HG02678 (cell line): ENCODE measurements around the gene GAK.

Experiments
- ATAC-seq: cut with Tn5 transposase; IDR thresholded peaks from one replicate; pipeline ENCODE4 v1.9.1; 2021; ENCODE audit warnings: mild to moderate bottlenecking, moderate library complexity; ENCODE audit not compliant: unreplicated experiment

Gene GAK

DNA sequence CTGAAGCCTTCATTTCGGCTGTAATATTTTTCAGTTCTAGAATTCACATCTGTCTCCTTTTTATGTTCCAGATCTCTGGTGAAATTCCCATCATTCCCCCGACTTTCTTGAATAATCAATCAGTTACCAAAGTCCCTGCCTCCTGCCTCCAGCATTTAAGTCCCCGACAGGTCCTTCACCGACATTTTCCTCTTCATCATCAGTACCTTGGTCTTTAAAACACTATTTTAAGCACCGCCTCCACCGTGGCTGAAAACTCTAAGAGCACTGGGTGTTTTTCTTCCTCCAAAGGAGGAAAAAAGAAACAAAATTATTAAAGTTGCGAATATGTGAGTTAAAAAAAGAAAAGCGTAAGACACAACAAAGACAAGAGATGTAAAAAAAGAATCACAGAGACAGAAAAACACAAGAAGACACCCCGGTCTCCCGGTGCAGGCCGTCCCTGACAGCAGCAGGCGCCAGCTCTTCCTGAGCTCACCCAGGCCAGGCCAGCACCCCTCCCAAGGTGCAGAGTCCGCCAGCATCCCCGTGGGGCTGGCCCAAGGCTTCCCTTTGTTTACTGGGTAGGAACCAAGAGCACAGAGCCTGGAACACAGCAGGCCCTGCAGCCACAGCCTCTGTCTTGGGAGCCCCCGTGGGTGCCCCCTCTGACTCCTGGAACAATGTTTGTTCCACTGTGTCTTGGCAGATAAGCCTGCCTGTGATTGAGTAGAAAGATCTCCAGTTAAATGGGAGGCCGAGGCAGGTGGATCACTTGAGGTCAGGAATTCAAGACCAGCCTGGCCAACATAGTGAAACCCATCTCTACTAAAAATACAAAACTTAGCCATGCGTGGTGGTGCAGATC lies 56.9 kb downstream of the GAK start:
- no peak for ATAC-seq

DNA sequence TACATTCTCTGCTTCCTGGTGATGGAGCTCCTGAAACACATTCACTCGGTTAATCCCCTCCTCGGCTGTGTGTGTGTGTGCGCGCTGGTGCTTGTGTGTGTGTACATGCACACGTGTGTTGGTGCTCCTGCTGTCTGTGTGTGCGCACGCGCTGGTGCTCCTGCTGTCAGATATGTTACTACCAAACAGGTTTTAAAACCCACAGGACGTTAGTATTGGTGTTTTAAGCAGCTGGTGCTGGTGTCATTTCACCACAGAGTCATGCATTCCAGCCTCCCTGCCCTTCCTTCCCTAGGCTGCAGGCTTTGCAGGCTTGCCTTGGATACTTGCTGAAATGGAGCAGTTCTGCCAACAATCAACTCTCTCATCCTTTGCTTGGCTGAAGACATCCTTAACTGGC lies 58.1 kb downstream of the GAK start:
- no peak for ATAC-seq

DNA sequence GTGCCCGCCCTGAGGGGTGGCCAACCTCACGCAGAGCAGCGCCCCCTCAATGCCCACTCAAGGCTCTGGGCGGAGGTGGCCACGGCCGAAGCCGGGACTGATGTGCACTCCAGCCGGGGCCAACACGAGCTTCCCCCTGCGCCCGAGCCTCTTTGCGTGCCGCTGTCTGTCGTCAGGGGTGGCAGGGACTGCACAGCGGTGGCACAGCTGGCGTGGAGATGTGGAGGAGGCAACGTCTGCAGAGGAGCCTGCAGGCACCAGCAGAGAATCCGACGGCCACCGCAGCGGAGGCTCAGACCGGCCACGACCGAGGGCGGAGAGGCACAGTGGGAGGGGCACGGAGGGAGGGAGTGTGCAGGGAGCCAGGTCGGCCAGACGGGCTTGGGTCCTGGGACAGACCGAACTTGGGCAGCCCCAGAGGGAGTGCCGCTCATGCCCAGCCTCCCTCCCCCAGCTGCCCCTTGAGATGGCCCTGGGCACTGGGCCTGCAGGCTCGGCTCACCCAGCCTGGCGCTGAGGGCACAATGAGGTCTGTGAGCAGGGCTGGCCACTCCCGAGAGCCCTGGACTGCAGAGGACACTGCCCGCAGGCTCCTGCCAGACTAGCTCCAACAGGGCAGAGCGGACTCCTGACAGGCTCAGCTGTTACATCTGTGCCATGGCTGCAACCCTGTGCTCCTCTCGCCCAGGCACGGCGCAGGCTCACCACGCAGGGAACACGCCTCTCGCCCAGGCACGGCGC lies 59.7 kb downstream of the GAK start:
- ATAC-seq: no peak

DNA sequence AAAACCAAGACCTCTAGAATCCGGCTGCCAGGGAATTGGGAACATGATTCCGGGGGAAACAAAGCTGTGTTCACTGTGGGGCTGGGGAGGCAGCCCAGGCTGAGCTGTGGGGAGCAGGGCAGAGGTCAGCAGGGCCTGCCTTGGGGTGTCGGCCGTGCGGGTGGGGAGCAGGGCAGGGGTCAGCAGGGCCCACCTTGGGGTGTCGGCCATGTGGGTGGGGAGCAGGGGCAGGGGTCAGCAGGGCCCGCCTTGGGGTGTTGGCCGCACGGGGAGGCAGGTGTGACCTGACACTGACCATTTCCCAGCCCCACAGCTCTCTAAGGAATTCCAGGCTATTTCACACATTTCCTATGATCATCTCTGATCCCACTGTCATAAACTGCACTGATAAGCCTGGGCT lies 60.6 kb downstream of the GAK start:
- no peak for ATAC-seq

DNA sequence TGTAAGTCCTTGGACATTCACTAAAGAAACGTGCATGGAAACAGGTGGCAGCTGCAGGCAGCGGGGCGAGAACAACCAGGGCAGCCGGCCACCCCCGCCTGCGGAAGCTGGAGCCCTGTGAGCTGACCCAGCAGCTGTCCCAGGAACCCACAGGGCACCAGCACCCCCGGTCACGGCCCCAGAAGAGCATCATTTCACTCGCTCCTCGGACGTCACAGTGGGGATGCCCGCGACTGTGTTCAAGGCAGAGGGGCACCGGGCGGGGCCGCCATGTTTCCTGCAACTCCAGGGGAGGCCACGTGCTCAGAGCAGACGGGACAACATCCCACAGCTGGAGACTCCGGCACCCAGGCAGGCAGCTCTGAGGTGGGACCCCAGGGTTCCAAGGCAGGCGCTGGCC lies 61.2 kb downstream of the GAK start:
- ATAC-seq: no peak

DNA sequence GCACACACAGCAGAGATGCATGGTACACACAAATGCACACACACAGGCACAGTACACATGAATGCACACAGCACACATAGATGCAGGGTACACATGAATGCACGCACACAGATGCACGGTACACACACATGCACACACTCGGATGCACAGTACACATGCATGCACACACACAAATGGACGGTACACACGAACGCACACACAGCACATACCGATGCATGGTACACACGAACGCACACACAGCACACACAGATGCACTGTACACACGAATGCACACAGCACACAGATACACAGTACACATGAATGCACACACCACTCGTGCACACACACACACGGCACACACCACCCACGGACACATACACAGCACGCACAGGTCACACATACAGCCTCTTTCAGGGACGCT lies 62.3 kb downstream of the GAK start:
- no peak for ATAC-seq

DNA sequence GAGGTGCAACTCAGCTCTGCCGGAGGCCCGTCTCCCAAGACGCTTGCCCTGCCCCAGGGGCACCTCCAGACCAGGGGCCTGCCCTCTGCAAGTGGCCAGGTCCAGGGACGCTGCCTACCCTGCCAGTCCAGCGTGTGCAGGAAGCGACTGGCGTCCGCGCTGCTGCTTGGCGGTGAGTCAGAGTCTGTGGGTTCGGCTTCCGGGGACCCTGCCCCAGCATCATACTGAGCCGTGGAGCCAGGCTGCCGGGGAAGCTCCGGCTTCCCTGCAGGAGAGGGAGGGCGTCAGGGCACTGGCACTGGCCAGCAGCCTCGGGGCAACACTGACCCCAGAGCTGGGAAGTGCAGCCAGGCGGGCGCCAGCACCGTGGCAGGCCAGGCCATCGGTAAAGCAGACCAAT lies 63.7 kb downstream of the GAK start:
- ATAC-seq: no peak

DNA sequence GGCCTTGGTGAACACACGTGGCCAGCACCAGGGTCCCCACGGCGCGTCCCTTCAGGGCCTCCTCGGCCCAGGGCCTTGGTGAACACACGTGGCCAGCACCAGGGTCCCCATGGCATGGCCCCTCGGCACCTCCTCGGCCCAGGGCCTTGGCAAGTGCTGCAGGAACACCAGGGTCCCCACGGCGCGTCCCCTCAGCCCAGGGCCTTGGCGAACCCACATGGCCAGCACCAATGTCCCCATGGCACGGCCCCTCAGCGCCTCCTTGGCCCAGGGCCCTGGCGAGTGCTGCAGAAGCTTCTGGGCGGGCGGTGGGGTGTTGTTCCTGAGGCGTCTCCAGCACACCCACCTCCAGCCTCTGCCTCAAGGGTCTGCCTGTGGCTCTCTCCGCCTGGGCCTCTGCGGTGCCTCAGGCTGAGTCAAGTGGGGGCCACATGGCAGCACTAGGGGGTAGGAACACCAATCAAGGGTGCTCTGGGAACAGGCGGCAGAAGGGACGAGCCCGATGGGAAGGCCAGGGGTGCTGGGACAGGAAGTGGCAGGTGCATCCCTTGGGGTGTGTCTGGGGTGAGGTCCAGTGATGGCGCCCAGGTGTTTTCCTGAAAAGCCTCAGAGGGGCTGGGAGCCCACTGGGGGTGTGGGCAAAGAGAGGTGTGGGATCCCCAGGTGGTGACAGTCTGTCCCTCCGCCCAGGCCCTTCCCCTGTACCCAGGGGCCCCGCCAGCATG lies 64.4 kb downstream of the GAK start:
- no peak for ATAC-seq

DNA sequence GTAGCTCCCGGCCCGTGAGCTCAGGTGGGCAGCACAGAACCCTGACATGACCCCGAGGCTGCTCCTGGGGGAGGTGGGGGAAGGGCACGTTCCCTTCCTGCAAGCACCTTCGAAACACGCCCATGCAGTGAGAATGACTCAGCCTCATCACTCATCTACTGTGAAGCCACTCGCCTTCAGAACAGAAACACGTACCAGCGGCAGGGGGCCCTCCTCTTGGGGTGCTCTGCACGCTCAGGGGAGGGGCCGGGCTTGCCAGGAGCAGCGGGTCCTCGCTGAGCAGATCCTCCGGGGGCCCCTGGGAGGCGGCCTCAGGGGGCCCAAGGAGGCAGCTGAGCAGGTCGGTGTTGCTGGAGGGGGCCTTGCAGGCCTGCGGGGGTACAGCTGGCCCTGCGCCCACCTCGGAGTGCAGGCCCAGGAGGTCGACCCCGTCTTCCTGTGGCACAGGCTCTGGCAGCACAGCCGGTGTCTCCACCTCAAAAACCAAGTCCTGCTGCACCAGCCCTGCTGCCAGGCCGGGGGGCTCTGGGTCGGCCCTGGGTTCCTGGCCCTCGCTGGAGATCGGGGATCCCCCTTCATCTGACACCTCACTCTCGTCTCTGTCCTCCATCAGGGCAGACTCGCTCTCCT lies 65.2 kb downstream of the GAK start:
- no peak for ATAC-seq

DNA sequence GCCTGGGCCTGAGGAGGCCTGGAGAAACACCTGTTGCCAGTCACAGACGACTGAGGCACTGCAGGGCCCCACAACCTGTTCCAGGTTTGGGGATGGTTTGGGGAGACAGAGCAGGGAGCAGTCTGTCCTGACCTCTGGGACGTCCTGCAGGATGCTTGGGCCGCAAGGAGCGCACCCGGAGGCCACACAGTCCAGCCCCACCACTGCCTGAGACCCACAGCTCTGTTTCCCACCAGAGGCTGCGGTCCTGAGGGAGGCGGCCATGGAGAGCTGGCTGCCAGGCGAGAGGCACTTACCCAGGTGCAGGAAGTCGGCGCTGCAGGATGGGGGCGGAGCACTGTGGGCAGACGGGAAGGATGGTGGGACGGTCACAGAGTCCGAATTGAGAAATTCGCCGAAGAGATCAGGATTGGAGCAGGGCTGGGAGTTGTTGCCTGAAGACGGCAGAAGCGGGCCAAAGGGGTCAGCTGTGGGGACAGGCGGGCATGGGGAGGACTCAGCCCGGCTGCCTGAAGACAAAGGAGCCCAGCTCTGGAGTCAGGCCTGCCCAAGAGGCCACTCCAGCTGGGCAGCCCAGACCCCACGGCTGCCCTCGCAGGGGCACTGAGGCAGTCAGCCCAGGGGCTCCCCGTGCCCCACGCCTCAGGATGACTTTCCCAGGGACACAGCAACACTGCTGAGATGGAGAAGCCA lies 65.9 kb downstream of the GAK start:
- ATAC-seq: no peak

DNA sequence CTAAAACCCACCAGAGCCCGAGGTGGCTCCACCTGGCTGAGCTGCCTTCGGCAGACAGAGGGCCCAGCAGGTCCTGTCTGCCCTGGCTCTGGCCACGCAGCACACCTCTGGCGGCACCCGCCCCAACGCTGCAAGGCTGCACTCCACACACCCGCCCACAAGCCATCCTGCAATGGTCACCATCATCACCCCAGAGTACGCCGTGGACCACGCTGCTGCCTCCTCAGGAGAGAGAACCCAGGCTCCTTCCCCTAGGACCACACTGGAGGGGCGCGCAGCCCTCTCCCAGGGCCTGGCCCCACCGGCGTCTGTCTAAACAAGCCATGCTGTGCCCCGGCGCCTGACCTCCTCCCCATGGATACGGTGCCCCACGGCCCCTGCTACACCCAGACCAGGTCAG lies 66.5 kb downstream of the GAK start:
- ATAC-seq: no peak

DNA sequence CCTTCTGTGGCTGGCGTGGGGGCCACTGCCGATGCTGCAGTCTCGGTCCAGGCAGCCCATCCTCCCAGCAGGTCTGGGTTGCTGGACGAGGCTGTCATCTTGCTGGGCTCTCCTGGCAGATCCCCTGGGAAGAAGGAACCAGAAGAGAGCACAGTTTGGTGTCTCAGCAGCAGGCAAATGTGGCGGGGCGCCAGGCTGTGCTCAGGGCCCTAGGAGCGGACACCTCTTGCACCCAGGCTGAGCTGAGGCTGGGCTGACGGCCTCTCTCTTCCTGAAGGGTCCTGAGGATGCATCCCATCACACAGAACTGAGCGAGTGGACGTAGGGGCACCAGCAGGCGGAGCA lies 67.0 kb downstream of the GAK start:
- no peak for ATAC-seq

DNA sequence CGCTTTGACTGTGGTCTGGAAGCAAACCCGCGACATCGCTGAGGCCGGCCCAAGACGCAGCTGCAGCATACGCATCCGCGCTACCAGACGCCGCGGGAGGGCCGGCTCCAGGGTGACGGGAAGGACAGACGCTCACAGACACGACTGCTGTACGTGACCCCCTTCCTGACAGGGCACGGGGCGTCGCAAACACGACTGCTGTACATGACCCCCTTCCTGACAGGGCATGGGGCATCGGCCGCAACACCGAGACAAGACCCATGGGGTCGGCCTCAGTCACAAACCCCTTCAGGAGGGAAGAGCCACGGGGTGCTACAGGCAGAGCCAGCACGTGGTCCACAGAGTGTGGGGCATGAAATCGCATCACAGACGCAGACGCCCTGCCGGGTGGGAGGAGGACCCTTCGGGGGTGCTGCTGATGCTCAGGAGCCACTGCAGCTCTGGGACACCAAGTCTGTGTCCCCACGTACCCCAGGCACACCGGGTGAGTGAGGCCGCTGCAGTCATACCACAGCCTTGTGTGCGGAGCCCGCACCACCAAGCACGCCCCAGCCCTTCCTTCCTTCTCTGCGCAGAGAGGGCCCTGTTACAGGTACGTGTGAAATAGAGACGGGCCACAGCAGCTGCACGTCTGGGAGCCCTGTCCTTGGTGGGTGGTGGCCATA lies 67.5 kb downstream of the GAK start:
- no peak for ATAC-seq

DNA sequence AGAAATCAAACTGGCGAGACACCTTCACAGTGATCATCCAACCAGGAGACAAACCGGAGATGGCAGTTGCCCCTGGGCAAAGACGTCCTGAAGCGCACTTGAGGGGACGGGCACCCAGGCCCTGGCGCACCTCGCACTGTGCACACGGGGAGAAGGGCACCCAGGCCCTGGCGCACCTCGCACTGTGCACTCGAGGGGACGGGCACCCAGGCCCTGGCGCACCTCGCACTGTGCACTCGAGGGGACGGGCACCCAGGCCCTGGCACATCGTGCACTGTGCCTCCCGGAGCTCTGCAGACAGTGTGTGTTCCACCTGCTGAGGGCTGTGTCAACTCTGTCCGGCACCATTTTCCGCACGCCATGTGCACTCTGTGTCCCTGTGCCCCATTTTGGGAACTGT lies 71.6 kb downstream of the GAK start:
- ATAC-seq: no peak

DNA sequence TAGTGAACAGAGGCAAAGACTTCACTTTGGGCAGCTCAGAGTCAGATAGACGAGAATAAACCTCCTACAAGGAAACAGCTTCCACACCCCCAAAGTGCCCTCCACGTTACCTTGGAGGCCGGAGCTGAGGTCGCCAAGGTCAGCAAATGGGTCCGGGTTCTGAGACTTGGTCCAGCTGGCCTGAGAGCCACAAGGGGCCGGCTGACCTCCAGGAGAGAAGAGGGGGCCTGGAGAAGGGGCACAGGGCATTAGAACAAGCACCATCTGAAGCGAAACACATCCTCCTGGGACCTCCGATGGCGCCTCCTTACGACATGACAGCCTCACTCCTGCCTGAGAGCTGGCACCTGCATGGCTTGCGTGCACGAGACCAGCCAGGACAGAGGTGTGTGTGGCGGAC lies 72.6 kb downstream of the GAK start:
- no peak for ATAC-seq

DNA sequence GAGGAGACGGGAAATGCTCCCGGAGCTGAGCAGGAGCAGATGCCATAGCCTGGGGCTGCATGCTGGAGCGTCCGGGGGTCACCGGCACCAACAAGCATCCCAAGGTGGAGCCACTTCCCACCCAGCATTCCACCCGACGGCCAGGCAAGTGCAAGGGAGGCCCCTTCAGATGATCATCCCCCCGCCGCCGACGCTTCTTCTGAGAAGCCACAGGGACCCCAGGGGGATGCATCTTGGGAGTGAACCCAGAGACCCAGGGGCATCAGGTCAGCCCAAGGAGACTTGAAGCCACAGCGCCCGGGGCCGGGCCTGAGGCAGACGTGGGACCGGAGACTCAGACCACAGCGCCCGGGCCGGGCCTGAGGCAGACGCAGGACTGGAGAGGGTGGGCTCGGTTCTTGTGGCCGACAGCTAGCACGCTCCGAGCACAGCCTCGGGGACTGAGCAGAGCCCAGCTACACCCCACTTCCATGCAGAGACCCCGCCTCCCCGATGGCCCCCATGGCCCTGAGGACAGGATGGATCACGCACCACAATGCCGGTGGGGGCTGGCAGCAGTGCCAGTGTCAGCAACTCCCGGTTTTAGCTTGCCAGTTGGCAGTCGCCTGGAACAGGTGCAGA lies 73.2 kb downstream of the GAK start:
- ATAC-seq: no peak

DNA sequence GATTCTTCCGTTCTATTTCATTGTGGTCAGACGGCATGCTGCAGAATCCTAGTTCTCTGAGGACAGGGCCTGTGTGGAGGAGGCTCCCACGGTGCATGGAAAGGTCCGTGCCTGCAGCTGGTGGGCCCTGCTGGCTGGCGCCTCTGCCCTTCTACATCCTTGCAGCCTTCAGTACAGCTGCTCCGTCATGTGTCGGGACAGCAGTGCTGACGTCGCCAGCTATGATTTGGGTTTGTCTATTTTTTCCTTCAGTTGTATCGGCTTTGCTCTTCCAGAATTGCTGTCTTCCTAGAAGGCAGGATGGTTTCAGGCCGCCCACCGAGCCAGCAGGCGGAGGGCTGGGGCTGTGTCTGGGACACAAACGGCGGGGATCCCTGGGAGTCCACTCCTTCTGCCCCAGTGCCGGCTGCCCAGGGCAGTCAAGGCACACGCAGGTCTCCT lies 74.1 kb downstream of the GAK start:
- ATAC-seq: no peak

DNA sequence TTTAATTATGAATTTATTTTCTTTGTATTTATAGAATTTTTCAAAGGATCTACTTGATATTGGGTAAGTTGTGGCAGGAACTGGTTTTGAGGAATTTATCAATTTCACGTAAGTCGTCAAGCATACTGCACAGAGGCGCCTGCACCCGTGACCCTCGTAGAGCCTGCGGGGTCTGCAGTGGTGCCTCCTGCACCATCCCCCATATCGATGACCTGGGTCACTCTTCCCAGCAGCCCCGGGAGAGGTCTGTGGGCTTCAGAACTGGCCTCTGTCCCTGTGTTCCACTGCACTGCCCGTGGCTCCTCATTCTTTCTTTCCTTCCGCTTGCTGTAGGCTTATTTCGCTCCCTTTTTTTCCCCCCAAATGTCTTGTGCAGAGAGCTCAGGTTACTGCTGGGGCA lies 74.7 kb downstream of the GAK start:
- no peak for ATAC-seq

DNA sequence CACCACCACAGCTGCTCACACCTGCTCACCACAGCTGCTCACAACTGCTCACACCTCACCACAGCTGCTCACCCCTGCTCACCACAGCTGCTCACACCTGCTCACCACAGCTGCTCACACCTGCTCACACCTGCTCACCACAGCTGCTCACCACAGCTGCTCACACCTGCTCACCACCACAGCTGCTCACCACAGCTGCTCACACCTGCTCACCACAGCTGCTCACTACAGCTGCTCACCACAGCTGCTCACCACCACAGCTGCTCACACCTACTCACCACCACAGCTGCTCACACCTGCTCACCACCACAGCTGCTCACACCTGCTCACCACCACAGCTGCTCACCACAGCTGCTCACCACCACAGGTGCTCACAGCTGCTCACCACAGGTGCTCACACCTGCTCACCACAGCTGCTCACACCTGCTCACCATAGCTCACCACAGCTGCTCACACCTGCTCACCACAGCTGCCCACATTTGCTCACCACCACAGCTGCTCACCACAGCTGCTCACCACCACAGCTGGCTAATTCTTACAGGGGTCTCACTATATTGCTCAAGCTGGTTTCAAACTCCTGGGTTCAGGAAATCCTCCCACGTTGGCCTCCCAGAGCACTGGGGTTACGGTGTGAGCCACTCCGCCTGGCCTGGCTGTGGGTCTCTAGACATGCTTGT lies 75.8 kb downstream of the GAK start:
- ATAC-seq: no peak
